Measurements from ENCODE around the gene SRD5A2.

SRD5A2 gene

DNA sequence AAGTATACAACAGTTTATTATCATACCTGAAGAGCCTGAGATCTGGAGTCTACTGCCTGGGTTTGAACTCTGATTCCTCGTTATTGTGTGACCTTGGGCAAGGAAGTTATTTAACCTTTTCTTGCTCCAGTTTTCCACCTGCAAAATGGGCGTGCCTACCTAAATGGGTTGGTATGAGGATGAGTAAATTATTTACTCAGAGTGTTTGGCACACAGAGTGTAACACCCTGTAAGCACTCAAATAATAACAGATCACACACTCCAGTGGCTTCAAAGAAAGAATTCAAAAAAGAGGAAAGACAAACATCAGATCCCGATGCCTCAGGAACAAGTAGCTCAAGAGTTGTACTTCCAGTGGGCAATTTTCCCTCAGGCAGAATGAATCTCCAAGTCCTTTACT, 2.4 kb downstream of the SRD5A2 start:
- H3K4me3 ChIP-seq (ENCODE audit: low read depth, low read length): no peak overlapping the region
- no peak for DNase-seq (ENCODE audit: low read depth)
- TF ChIP-seq, protein P1, sequence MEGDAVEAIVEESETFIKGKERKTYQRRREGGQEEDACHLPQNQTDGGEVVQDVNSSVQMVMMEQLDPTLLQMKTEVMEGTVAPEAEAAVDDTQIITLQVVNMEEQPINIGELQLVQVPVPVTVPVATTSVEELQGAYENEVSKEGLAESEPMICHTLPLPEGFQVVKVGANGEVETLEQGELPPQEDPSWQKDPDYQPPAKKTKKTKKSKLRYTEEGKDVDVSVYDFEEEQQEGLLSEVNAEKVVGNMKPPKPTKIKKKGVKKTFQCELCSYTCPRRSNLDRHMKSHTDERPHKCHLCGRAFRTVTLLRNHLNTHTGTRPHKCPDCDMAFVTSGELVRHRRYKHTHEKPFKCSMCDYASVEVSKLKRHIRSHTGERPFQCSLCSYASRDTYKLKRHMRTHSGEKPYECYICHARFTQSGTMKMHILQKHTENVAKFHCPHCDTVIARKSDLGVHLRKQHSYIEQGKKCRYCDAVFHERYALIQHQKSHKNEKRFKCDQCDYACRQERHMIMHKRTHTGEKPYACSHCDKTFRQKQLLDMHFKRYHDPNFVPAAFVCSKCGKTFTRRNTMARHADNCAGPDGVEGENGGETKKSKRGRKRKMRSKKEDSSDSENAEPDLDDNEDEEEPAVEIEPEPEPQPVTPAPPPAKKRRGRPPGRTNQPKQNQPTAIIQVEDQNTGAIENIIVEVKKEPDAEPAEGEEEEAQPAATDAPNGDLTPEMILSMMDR (IDR thresholded peaks at IDR 0.05; ENCODE audit: insufficient read depth, low read depth, low read length, missing control alignments): no peak

DNA sequence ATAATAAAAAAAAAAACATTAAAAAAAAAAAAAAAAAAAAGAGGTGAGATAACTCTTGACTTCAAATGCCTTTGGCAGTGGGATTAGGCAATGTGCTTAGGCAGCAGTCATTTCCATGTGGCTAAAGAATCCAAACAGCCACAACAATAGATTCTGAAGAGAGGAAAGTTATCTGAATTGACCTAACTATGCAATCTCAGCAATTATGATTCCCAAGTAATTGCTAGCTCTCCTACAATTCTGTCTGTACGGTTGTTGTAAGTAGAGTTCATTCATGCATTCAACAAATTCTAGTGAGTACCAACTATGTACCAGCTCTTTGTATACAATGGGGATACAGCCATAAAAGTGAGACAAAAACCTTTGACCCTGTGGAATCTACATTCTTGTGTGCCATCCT, 3.6 kb downstream of the SRD5A2 start:
- H3K4me3 ChIP-seq (ENCODE audit: low read depth, low read length): no peak overlapping the region
- DNase-seq (ENCODE audit: low read depth): no peak
- TF ChIP-seq, protein P1 (IDR thresholded peaks at IDR 0.05; ENCODE audit: insufficient read depth, low read depth, low read length, missing control alignments): no peak

DNA sequence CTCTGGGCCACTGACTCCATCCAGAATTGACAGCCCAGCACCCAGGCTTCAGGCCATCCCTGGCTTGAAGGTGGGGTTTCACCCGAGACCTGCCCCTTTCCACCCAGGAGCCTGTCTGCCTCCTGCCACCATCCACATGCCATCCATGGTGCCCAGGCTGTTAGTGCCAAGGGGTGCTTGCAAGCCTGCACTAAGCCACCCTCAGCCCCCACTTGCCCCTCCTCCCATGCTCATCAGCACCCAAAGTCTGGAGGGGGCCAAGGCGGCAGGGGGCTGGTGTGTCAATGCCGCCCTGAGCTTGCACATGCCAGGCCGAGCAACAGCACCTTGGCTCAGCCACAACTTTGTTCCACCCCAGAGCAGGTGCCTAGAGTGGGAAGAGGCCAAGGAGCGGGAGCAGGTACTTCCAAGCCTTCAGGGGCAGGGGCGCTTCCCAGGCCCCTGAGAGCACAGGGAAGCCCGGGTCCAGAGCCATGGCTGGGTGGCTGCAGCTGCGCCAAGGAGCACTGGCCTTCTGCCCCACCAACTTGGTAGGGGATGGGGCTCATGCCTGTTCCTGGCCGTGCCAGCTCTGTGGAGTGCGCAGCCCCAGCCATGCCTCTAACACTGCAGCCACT, 12.0 kb downstream of the SRD5A2 start:
- no peak overlapping the region for H3K4me3 ChIP-seq (ENCODE audit: low read depth, low read length)
- TF ChIP-seq, protein P1 (IDR thresholded peaks at IDR 0.05; ENCODE audit: insufficient read depth, low read depth, low read length, missing control alignments): no peak
- DNase-seq (ENCODE audit: low read depth): no peak

DNA sequence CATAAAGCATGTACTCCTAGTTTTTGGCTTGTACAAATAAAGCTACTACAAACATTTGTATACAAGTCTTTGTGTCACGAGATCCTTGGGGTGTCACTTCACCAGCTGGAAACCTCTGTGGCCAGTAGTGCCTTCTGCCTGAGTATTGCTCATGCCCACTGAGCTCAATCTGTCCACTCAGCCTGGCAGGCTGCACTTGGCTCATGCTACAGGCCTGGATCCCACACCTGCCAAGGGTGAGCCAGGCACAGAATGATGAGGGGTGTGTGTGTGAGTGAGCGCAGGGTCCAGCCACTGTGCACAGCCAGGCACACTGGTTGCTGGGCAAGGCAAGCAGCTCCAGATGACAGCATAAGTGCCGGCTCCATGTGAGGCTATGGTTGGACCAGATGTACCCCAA, 13.1 kb downstream of the SRD5A2 start:
- TF ChIP-seq, protein P1 (IDR thresholded peaks at IDR 0.05; ENCODE audit: insufficient read depth, low read depth, low read length, missing control alignments): no peak
- no peak overlapping the region for H3K4me3 ChIP-seq (ENCODE audit: low read depth, low read length)
- no peak for DNase-seq (ENCODE audit: low read depth)

DNA sequence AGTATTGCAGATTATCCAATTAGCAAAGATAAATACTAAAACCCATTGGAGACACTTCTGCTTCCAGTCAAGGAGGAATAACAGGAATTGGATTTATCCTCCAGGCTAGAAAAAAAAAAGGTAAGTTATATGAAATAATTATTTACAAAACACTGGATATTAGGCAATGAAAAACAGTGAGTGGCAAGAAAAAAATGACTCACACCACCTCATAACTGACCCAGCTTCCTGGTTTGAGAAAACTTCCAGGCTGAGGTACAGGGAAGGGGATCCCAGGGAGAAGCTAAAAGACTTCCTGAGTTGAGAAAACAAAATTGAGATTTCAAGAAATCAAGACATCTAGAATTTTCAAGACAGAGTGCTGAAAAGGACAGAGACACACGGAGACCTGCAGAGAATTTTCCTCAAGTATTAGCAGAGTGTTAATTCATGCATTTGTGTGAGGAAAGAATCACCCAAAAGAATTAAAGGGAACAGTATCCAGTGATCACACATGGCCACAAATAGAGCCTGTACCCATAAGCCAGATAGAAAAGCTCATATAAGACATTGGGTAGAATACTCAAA, 17.4 kb downstream of the SRD5A2 start:
- DNase-seq (ENCODE audit: low read depth): no peak
- no peak overlapping the region for H3K4me3 ChIP-seq (ENCODE audit: low read depth, low read length)
- TF ChIP-seq, protein P1 (IDR thresholded peaks at IDR 0.05; ENCODE audit: insufficient read depth, low read depth, low read length, missing control alignments): no peak

DNA sequence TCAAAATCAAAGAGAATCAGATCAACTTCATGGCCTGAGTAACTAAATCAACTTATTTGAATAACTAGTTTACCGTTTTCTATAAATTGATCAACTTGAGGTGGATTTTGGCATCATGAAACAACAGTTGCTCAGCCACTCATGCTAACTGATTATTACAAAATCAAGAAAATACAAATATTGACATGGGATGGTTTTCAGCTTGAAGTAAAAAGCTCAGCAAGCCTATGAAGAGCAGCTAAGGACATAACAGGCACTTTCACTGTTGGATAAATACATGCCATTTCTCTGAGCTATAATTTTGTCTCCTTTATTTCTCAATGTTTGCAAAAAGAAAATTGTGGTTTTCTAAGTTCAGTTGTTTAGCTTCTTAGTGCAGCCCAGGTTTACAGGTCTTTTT, 18.9 kb downstream of the SRD5A2 start:
- H3K4me3 ChIP-seq (ENCODE audit: low read depth, low read length): no peak overlapping the region
- no peak for DNase-seq (ENCODE audit: low read depth)
- TF ChIP-seq, protein P1 (IDR thresholded peaks at IDR 0.05; ENCODE audit: insufficient read depth, low read depth, low read length, missing control alignments): no peak

Measured in GM12865 (cell line).